IMR-90 (cell line): ENCODE results near the gene NLGN1. TPM values are rescaled to one million over a fixed set of nuclear protein-coding genes. Genes with fewer than 3 reads are reported as not detected.
A peak's percentile ranks its signal among the peaks of the same experiment; 100 is the strongest.

Experiments
- ATAC-seq: fragments of 200-7000 bp; cut with Tn5 transposase; 2 replicates; pipeline ENCODE4 v1.9.1; 2020; ENCODE audit warnings: low read depth, mild to moderate bottlenecking, moderate library complexity
- BruUV-seq: library from RNA; stranded (reverse); fragments of 400-500 nt; replicated peaks from 2 replicates; lab custom pipeline; 2021; lab: Mats Ljungman, UMichigan
- CTCF ChIA-PET: fragments of 300-600 bp; formaldehyde crosslinking; extraction: SDS; loops from one replicate; lab custom pipeline; 2021; ENCODE audit warnings: antibody characterized with exemption; lab: Yijun Ruan, JAX
- POLR2A ChIA-PET: fragments of 300-600 bp; sonication (Branson Sonifier 250); formaldehyde crosslinking; loops from one replicate; lab custom pipeline; 2022; ENCODE audit warnings: antibody characterized with exemption; ENCODE audit not compliant: unreplicated experiment; lab: Charles Lee
- DNase-seq: peaks from one replicate; pipeline ENCODE4 v3.0.0; 2013
- H2AFZ ChIP-seq: replicated peaks from 2 replicates; pipeline ENCODE3; 2013; ENCODE audit warnings: low read length, mild to moderate bottlenecking; ENCODE audit not compliant: poor library complexity
- H2AK5ac ChIP-seq: 2 replicates; pipeline ENCODE4 v1.6.1; 2013; ENCODE audit warnings: low read depth, low read length, inconsistent platforms
- H2AK9ac ChIP-seq: replicated peaks from 2 replicates; pipeline ENCODE3; 2013; ENCODE audit warnings: mild to moderate bottlenecking, low read depth, low read length, moderate library complexity; ENCODE audit not compliant: poor library complexity
- H2BK120ac ChIP-seq: 2 replicates; pipeline ENCODE4 v1.6.1; 2013; ENCODE audit warnings: low read depth, low read length, inconsistent platforms
- H2BK15ac ChIP-seq: 3 replicates; pipeline ENCODE4 v1.6.1; 2013; ENCODE audit warnings: low read depth, low read length, inconsistent platforms
- H2BK20ac ChIP-seq: 2 replicates; pipeline ENCODE4 v1.6.1; 2013; ENCODE audit warnings: low read depth, mild to moderate bottlenecking, inconsistent platforms, low read length, moderate library complexity
- H2BK5ac ChIP-seq: 2 replicates; pipeline ENCODE4 v1.6.1; 2013; ENCODE audit warnings: mild to moderate bottlenecking, low read depth, low read length, inconsistent platforms; ENCODE audit not compliant: poor library complexity, severe bottlenecking
- H3K14ac ChIP-seq: replicated peaks from 2 replicates; pipeline ENCODE4 v1.6.1; 2013; ENCODE audit warnings: low read depth, low read length, inconsistent platforms
- H3K18ac ChIP-seq: 2 replicates; pipeline ENCODE4 v1.6.1; 2013; ENCODE audit warnings: low read depth, low read length, control low read depth
- H3K23ac ChIP-seq: 2 replicates; pipeline ENCODE4 v1.6.1; 2013; ENCODE audit warnings: low read depth, low read length, inconsistent platforms
- H3K27ac ChIP-seq: 2 replicates; pipeline ENCODE4 v1.5.1; 2013; ENCODE audit warnings: mild to moderate bottlenecking, control low read depth, low read length; ENCODE audit not compliant: insufficient read depth
- H3K27me3 ChIP-seq: 2 replicates; pipeline ENCODE4 v1.6.1; 2013; ENCODE audit warnings: low read length; ENCODE audit not compliant: control insufficient read depth, insufficient read depth
- H3K36me3 ChIP-seq: 2 replicates; pipeline ENCODE4 v1.6.1; 2013; ENCODE audit warnings: low read length, mixed read lengths; ENCODE audit not compliant: control insufficient read depth, insufficient read depth
- H3K4ac ChIP-seq: 2 replicates; pipeline ENCODE4 v1.6.1; 2013; ENCODE audit warnings: low read depth, low read length, inconsistent platforms
- H3K4me1 ChIP-seq: 2 replicates; pipeline ENCODE4 v1.6.1; 2013; ENCODE audit warnings: low read length, mixed read lengths; ENCODE audit not compliant: control insufficient read depth, insufficient read depth
- H3K4me2 ChIP-seq: 2 replicates; pipeline ENCODE4 v1.6.1; 2013; ENCODE audit warnings: low read depth, mild to moderate bottlenecking, control low read depth, low read length, moderate library complexity
- H3K4me3 ChIP-seq: 2 replicates; pipeline ENCODE4 v1.5.1; 2013; ENCODE audit warnings: low read depth, mild to moderate bottlenecking, control low read depth, low read length, moderate library complexity; ENCODE audit not compliant: insufficient read depth
- H3K56ac ChIP-seq: 2 replicates; pipeline ENCODE4 v1.6.1; 2013; ENCODE audit warnings: low read length, inconsistent platforms; ENCODE audit not compliant: insufficient read depth; ENCODE audit errors: extremely low read depth
- H3K79me1 ChIP-seq, 2 experiments: 2 replicates each; pipeline ENCODE4 v1.6.1; 2013; ENCODE audit warnings: low read length in 2 of 2, inconsistent platforms in 1 of 2, low read depth in 1 of 2
- H3K9ac ChIP-seq: 2 replicates; pipeline ENCODE4 v1.6.1; 2013; ENCODE audit warnings: low read depth, low read length, control low read depth
- H3K9me1 ChIP-seq: 2 replicates; pipeline ENCODE4 v1.6.1; 2013; ENCODE audit warnings: low read length, inconsistent platforms; ENCODE audit not compliant: insufficient read depth
- H3K9me3 ChIP-seq: 2 replicates; pipeline ENCODE4 v1.6.1; 2013; ENCODE audit warnings: low read length; ENCODE audit not compliant: control insufficient read depth, insufficient read depth
- H4K20me1 ChIP-seq: 2 replicates; pipeline ENCODE4 v1.6.1; 2013; ENCODE audit warnings: low read length, inconsistent platforms; ENCODE audit not compliant: insufficient read depth
- H4K5ac ChIP-seq: 2 replicates; pipeline ENCODE4 v1.6.1; 2013; ENCODE audit warnings: mild to moderate bottlenecking, low read depth, low read length, control low read depth
- H4K8ac ChIP-seq, 2 experiments: 2 replicates each; pipeline ENCODE4 v1.6.1; 2013; ENCODE audit warnings: low read depth in 2 of 2, low read length in 2 of 2, control low read depth in 1 of 2, inconsistent platforms in 1 of 2
- H4K91ac ChIP-seq: 2 replicates; pipeline ENCODE4 v1.6.1; 2013; ENCODE audit warnings: low read depth, low read length, inconsistent platforms; ENCODE audit not compliant: insufficient read depth
- BHLHE40 ChIP-seq: fragments of 150-350 bp; IDR thresholded peaks from 2 replicates; pipeline ENCODE4 v1.6.1; 2016; ENCODE audit warnings: mild to moderate bottlenecking, low read depth, low read length
- CEBPB ChIP-seq: IDR thresholded peaks from 2 replicates; pipeline ENCODE4 v1.6.1; 2012; ENCODE audit warnings: low read depth, low read length, improper control_type of control experiment
- CHD1 ChIP-seq: IDR thresholded peaks from 2 replicates; pipeline ENCODE4 v1.6.1; 2012; ENCODE audit warnings: low read depth, low read length, improper control_type of control experiment
- CTCF ChIP-seq: conservative IDR thresholded peaks from 2 replicates; pipeline ENCODE4 v1.5.1; 2012; ENCODE audit warnings: mild to moderate bottlenecking, low read depth, low read length, improper control_type of control experiment
- ELK1 ChIP-seq: fragments of 150-350 bp; IDR thresholded peaks from 2 replicates; pipeline ENCODE4 v1.6.1; 2016; ENCODE audit warnings: low read depth, mild to moderate bottlenecking, low read length, moderate library complexity, borderline replicate concordance
- MAZ ChIP-seq: IDR thresholded peaks from 2 replicates; pipeline ENCODE4 v1.6.1; 2012; ENCODE audit warnings: low read depth, mild to moderate bottlenecking, low read length, improper control_type of control experiment, moderate library complexity, borderline replicate concordance
- NFE2L2 ChIP-seq: fragments of 150-350 bp; IDR thresholded peaks from 2 replicates; pipeline ENCODE4 v1.6.1; 2016; ENCODE audit warnings: low read depth, mild to moderate bottlenecking, low read length
- POLR2A ChIP-seq: IDR thresholded peaks from 2 replicates; pipeline ENCODE4 v1.6.1; 2012; ENCODE audit warnings: mild to moderate bottlenecking, low read depth, low read length
- RFX5 ChIP-seq: IDR thresholded peaks from 2 replicates; pipeline ENCODE4 v1.8.0; 2012; ENCODE audit warnings: low read depth, mild to moderate bottlenecking, low read length, moderate library complexity
- SMC3 ChIP-seq: fragments of 150-350 bp; IDR thresholded peaks from 2 replicates; pipeline ENCODE4 v1.6.1; 2016; ENCODE audit warnings: low read depth, mild to moderate bottlenecking, antibody characterized with exemption, low read length, moderate library complexity
- WGBS, 2 experiments: methylation state at CpG; one replicate each; pipeline versions ENCODE4 v1.1.5 to v1.1.7; 2013; ENCODE audit warnings: missing lambda C conversion rate in 2 of 2; ENCODE audit not compliant: insufficient read length in 1 of 2; ENCODE audit errors: extremely low coverage in 2 of 2; 5-methylcytosine and 5-hydroxymethylcytosine counted together
- dilution Hi-C: fragments of 300-500 bp; cut with HindIII; formaldehyde crosslinking; loops from one replicate; pipeline ENCODE4 v1.14.3; 2018; ENCODE audit warnings: low sequenced_read_pairs; ENCODE audit not compliant: unreplicated experiment
- in situ Hi-C: fragments of 300-500 bp; cut with MboI; formaldehyde crosslinking; loops from 3 replicates; pipeline ENCODE4 v1.14.3; 2019; ENCODE audit warnings: low sequenced_read_pairs, inconsistent platforms, mixed read lengths
- intact Hi-C: fragments of 100-400 bp; cut with micrococcal nuclease; formaldehyde crosslinking; loops from 2 replicates; pipeline ENCODE4 v1.10.0; 2022
- polyA plus RNA-seq, 3 experiments: library from polyadenylated mRNA; depleted of rRNA; stranded (reverse); fragments of >200 nt; gene quantifications; 2 replicates each; pipeline ENCODE4 v1.2.3, GENCODE V29; 2012; ENCODE audit warnings: low replicate concordance in 1 of 3
- total RNA-seq: library from RNA; depleted of rRNA; stranded (reverse); fragments of >200 nt; gene quantifications from 2 replicates; pipeline ENCODE4 v1.2.3, GENCODE V29; 2012

Gene NLGN1
- total and polyA plus RNA-seq, 2 of the 4 experiments (the other 2 are of a cell fraction): 1.8 to 12.5 TPM

- no peak overlapping the region for H3K56ac ChIP-seq
- no peak overlapping the region for H3K4me2 ChIP-seq
- no peak overlapping the region for H3K4me3 ChIP-seq
- H4K91ac ChIP-seq: no peak overlapping the region
- H3K9ac ChIP-seq: no peak overlapping the region
- H3K27ac ChIP-seq: no peak overlapping the region
- peak overlapping the region; percentile 41; the same call in 1 of the 2 replicates for H4K5ac ChIP-seq
- H3K9me3 ChIP-seq: no peaks in the 10 kb centered on the region
- no peaks in the 10 kb centered on the region for H3K36me3 ChIP-seq
- BruUV-seq: no TSS peak
- no peaks in the 10 kb centered on the region for H3K27me3 ChIP-seq
- no peak overlapping the region for H2BK120ac ChIP-seq
- POLR2A ChIA-PET: no interaction called here
- no peaks in the 10 kb centered on the region for H4K20me1 ChIP-seq
- H2BK20ac ChIP-seq: no peak overlapping the region
- H2BK15ac ChIP-seq: no peak overlapping the region
- H3K4ac ChIP-seq: no peak overlapping the region
- in situ Hi-C loops (no loop called here), intact Hi-C loops (no loop called here), dilution Hi-C loops (no loop called here)
- CTCF ChIA-PET: interaction anchor here (0.8 kb wide), 1 partner anchor 132 kb away, joined by 5 read pairs; no protein-coding TSS in a partner anchor
- H3K14ac ChIP-seq: no peak overlapping the region
- no peak overlapping the region for H2AK9ac ChIP-seq
- TF ChIP-seq CEBPB (no peak), RFX5 (no peak), MAZ (no peak), SMC3 (no peak), ELK1 (no peak), BHLHE40 (no peak), CTCF (no peak), NFE2L2 (no peak), POLR2A (no peak), CHD1 (no peak)
- no peak overlapping the region for H3K23ac ChIP-seq
- no peak overlapping the region for H2BK5ac ChIP-seq
- no peaks in the 10 kb centered on the region for H3K79me1 ChIP-seq
- H3K18ac ChIP-seq: peak overlapping the region; percentile 59; the same call in 1 of the 2 replicates
- no CpG with 5 or more reads among the region's 4 CpGs for WGBS, 2 experiments
- H4K8ac ChIP-seq: no peak overlapping the region
- H2AFZ ChIP-seq: no peak overlapping the region
- DNase-seq (no peak), ATAC-seq (peak; percentile 64; the same call in 1 of the 2 replicates)
- no peak overlapping the region for H2AK5ac ChIP-seq
- H3K4me1 ChIP-seq: peaks cover 2% of the 10 kb centered on the region; the same call in 1 of the 2 replicates
- H3K9me1 ChIP-seq: no peaks in the 10 kb centered on the region
Observed at GRCh38 chr3:174220775-174221554, 823.4 kb downstream of the NLGN1 start.
